OCI-LY7 (cell line): ENCODE measurements around the gene HNRNPH2. TPM values are rescaled to one million over a fixed set of nuclear protein-coding genes. Genes with fewer than 3 reads are reported as not detected.

Experiments used
- BruUV-seq: library from RNA; stranded (reverse); fragments of 400-500 nt; replicated peaks from 2 replicates; lab custom pipeline; 2021; lab: Mats Ljungman, UMichigan
- CTCF ChIA-PET: fragments of 300-600 bp; sonication (Branson Sonifier 250); formaldehyde crosslinking; loops from one replicate; lab custom pipeline; 2022; ENCODE audit warnings: antibody characterized with exemption; ENCODE audit not compliant: unreplicated experiment; lab: Charles Lee
- POLR2A ChIA-PET: fragments of 300-600 bp; sonication (Branson Sonifier 250); formaldehyde crosslinking; loops from one replicate; lab custom pipeline; 2022; ENCODE audit warnings: antibody characterized with exemption; lab: Charles Lee
- DNase-seq: peaks from one replicate; pipeline ENCODE4 v3.0.0-alpha.2; 2015; ENCODE audit warnings: low spot score
- H2AFZ ChIP-seq: fragments of 200-600 bp; sonication (generic), shearing (Covaris generic); 2 replicates; pipeline ENCODE4 v1.6.1; 2014; ENCODE audit warnings: mild to moderate bottlenecking, antibody characterized with exemption, low read length, moderate library complexity
- H3K27ac ChIP-seq: fragments of 200-600 bp; sonication (generic); 2 replicates; pipeline ENCODE4 v1.5.1; 2014; ENCODE audit warnings: mixed run types, low read depth, mild to moderate bottlenecking, moderate library complexity, low read length, inconsistent platforms; ENCODE audit not compliant: poor library complexity, severe bottlenecking
- H3K36me3 ChIP-seq: fragments of 200-600 bp; sonication (generic); 2 replicates; pipeline ENCODE4 v1.6.1; 2014; ENCODE audit warnings: mild to moderate bottlenecking, antibody characterized with exemption, low read length, moderate library complexity, mixed read lengths; ENCODE audit not compliant: insufficient read depth
- H3K4me1 ChIP-seq: fragments of 200-600 bp; sonication (generic); 2 replicates; pipeline ENCODE4 v1.5.1; 2014; ENCODE audit warnings: mild to moderate bottlenecking, low read length; ENCODE audit not compliant: insufficient read depth, poor library complexity, severe bottlenecking
- H3K4me2 ChIP-seq: fragments of 200-600 bp; sonication (generic); 2 replicates; pipeline ENCODE4 v1.6.1; 2014; ENCODE audit warnings: mild to moderate bottlenecking, low read length
- H3K4me3 ChIP-seq: fragments of 200-600 bp; sonication (generic); 2 replicates; pipeline ENCODE4 v1.5.1; 2014; ENCODE audit warnings: mild to moderate bottlenecking, low read depth, low read length; ENCODE audit not compliant: poor library complexity, severe bottlenecking
- H3K79me2 ChIP-seq: fragments of 200-600 bp; sonication (generic); 2 replicates; pipeline ENCODE4 v1.6.1; 2016; ENCODE audit warnings: low read depth, mild to moderate bottlenecking, low read length, moderate library complexity, mixed read lengths; ENCODE audit not compliant: insufficient read depth
- H3K9me2 ChIP-seq: fragments of 200-600 bp; sonication (generic); 2 replicates; pipeline ENCODE4 v1.6.1; 2016; ENCODE audit warnings: mild to moderate bottlenecking, low read length, mixed read lengths; ENCODE audit not compliant: insufficient read depth
- H3K9me3 ChIP-seq: fragments of 200-600 bp; sonication (generic); 2 replicates; pipeline ENCODE4 v1.6.1; 2014; ENCODE audit warnings: mild to moderate bottlenecking, mixed run types, low read length, mixed read lengths
- H4K20me1 ChIP-seq: fragments of 200-600 bp; sonication (generic); 2 replicates; pipeline ENCODE4 v1.6.1; 2014; ENCODE audit warnings: mild to moderate bottlenecking, antibody characterized with exemption, low read length, moderate library complexity, mixed read lengths; ENCODE audit not compliant: insufficient read depth
- CTCF ChIP-seq: fragments of 200-600 bp; sonication (generic); conservative IDR thresholded peaks from 2 replicates; pipeline ENCODE4 v1.5.1; 2014; ENCODE audit warnings: mild to moderate bottlenecking, antibody characterized with exemption, low read length, moderate library complexity, mixed read lengths
- EZH2phosphoT487 ChIP-seq: fragments of 200-600 bp; sonication (generic); IDR thresholded peaks from 2 replicates; pipeline ENCODE4 v1.6.1; 2018; ENCODE audit warnings: low read depth, borderline replicate concordance, mild to moderate bottlenecking, mixed run types, antibody characterized with exemption, low read length, moderate library complexity, mixed read lengths
- intact Hi-C: fragments of 100-400 bp; cut with micrococcal nuclease; formaldehyde crosslinking; loops from one replicate; pipeline ENCODE4 v1.10.0; 2022; ENCODE audit not compliant: unreplicated experiment
- total RNA-seq, 2 experiments: library from RNA; depleted of rRNA in 1 of 2; stranded (reverse); fragments of >200 nt in 1 of 2; shearing (Covaris generic) in 1 of 2; gene quantifications; 2 replicates each; pipeline ENCODE4 v1.2.3, GENCODE V29; 2014 to 2022

Gene HNRNPH2
- total RNA-seq, 2 experiments from 2014 or later = 23.5 to 38.1 TPM

- no peaks in the 10 kb centered on the region for H3K9me3 ChIP-seq
- intact Hi-C loops = no loop called here
- TF ChIP-seq CTCF (no peak), EZH2phosphoT487 (no peak)
- POLR2A ChIA-PET = no interaction called here
- H3K9me2 ChIP-seq = no peaks in the 10 kb centered on the region
- no peaks in the 10 kb centered on the region for H3K79me2 ChIP-seq
- H3K4me2 ChIP-seq = no peak overlapping the region
- H3K4me1 ChIP-seq = no peaks in the 10 kb centered on the region
- BruUV-seq = no TSS peak
- H3K4me3 ChIP-seq = no peak overlapping the region
- DNase-seq = no peak
- H4K20me1 ChIP-seq = no peaks in the 10 kb centered on the region
- no peak overlapping the region for H2AFZ ChIP-seq
- no peaks in the 10 kb centered on the region for H3K36me3 ChIP-seq
- CTCF ChIA-PET = no interaction called here
- no peak overlapping the region for H3K27ac ChIP-seq
Measured at GRCh38 chrX:101460669-101461068, 52.6 kb downstream of the HNRNPH2 start.

- Histone ChIP-seq H3K4me1 (no peaks in the 10 kb centered on the region), H3K9me2 (no peaks in the 10 kb centered on the region), H3K9me3 (no peaks in the 10 kb centered on the region), H3K4me2 (no peak overlapping the region), H4K20me1 (no peaks in the 10 kb centered on the region), H2AFZ (no peak overlapping the region), H3K4me3 (no peak overlapping the region), H3K27ac (no peak overlapping the region), H3K79me2 (no peaks in the 10 kb centered on the region), H3K36me3 (no peaks in the 10 kb centered on the region)
- ChIA-PET CTCF (no interaction called here), POLR2A (no interaction called here)
- intact Hi-C loops = no loop called here
- TF ChIP-seq EZH2phosphoT487 (no peak), CTCF (peak; percentile 41; the same call in 1 of the 2 replicates)
- BruUV-seq = no TSS peak
- DNase-seq = peak; percentile 8
Measured at GRCh38 chrX:101462892-101463291, 54.9 kb downstream of the HNRNPH2 start.

Other genes with a start within 250 kb of the HNRNPH2 start
- 0.64 and 0.82 TPM in 2 replicates for gene DRP2, start 188.4 kb upstream of the HNRNPH2 start, total RNA-seq (2014; rRNA removed; shearing (Covaris generic))
- 0.93 and 0.96 TPM in 2 replicates for gene DRP2, start 188.4 kb upstream of the HNRNPH2 start, total RNA-seq (2022)
- gene TAF7L, start 116.9 kb upstream of the HNRNPH2 start, total RNA-seq (2014; rRNA removed; shearing (Covaris generic)) = not detected in 2 replicates
- gene TAF7L, start 116.9 kb upstream of the HNRNPH2 start, total RNA-seq (2022) = not detected in 2 replicates
- gene TIMM8A, start 59.5 kb upstream of the HNRNPH2 start, total RNA-seq (2014; rRNA removed; shearing (Covaris generic)) = 11.0 and 14.9 TPM in 2 replicates
- 29.3 and 33.5 TPM in 2 replicates for gene TIMM8A, start 59.5 kb upstream of the HNRNPH2 start, total RNA-seq (2022)
- 126 and 133 TPM in 2 replicates for gene BTK, start 22.0 kb upstream of the HNRNPH2 start, total RNA-seq (2014; rRNA removed; shearing (Covaris generic))
- gene BTK, start 22.0 kb upstream of the HNRNPH2 start, total RNA-seq (2022) = 140 and 147 TPM in 2 replicates
- gene RPL36A, start 17.2 kb upstream of the HNRNPH2 start, total RNA-seq (2014; rRNA removed; shearing (Covaris generic)) = 2,042 and 2,127 TPM in 2 replicates
- 431 and 447 TPM in 2 replicates for gene RPL36A, start 17.2 kb upstream of the HNRNPH2 start, total RNA-seq (2022)
- gene GLA, start 297 bp upstream of the HNRNPH2 start, total RNA-seq (2014; rRNA removed; shearing (Covaris generic)) = 47.6 and 51.1 TPM in 2 replicates
- gene GLA, start 297 bp upstream of the HNRNPH2 start, total RNA-seq (2022) = 48.7 and 49.4 TPM in 2 replicates
- gene ARMCX4, start 77.2 kb downstream of the HNRNPH2 start, total RNA-seq (2014; rRNA removed; shearing (Covaris generic)) = not detected in 2 replicates
- gene ARMCX4, start 77.2 kb downstream of the HNRNPH2 start, total RNA-seq (2022) = not detected in 2 replicates
- gene ARMCX1, start 142.3 kb downstream of the HNRNPH2 start, total RNA-seq (2014; rRNA removed; shearing (Covaris generic)) = not detected in 2 replicates
- not detected in 2 replicates for gene ARMCX1, start 142.3 kb downstream of the HNRNPH2 start, total RNA-seq (2022)
- 11.9 and 20.7 TPM in 2 replicates for gene ARMCX6, start 209.8 kb downstream of the HNRNPH2 start, total RNA-seq (2014; rRNA removed; shearing (Covaris generic))
- 26.0 and 30.8 TPM in 2 replicates for gene ARMCX6, start 209.8 kb downstream of the HNRNPH2 start, total RNA-seq (2022)
- 9.6 and 14.8 TPM in 2 replicates for gene ARMCX3, start 214.9 kb downstream of the HNRNPH2 start, total RNA-seq (2014; rRNA removed; shearing (Covaris generic))
- 24.0 and 26.9 TPM in 2 replicates for gene ARMCX3, start 214.9 kb downstream of the HNRNPH2 start, total RNA-seq (2022)